SH-SY5Y (cell line): Measurements from ENCODE around the gene FASTKD3.

Experiments used
- GATA2 ChIP-seq: IDR thresholded peaks from 2 replicates; pipeline ENCODE4 v1.6.1; 2011; ENCODE audit warnings: mild to moderate bottlenecking, low read depth, low read length
- GATA3 ChIP-seq: IDR thresholded peaks from 2 replicates; pipeline ENCODE4 v1.6.1; 2011; ENCODE audit warnings: low read depth, mild to moderate bottlenecking, low read length, moderate library complexity

Gene FASTKD3

GRCh38 chr5:7866196-7866595, 2.6 kb downstream of the FASTKD3 start:
- no peak for TF ChIP-seq GATA2

GRCh38 chr5:7857926-7858632, 10.8 kb downstream of the FASTKD3 start:
- TF ChIP-seq GATA2 (peak; percentile 66), GATA3 (no peak)

- no peak for TF ChIP-seq GATA2
Measured at GRCh38 chr5:7857361-7857760, 11.5 kb downstream of the FASTKD3 start.

- no peak for TF ChIP-seq GATA2
- no peak for TF ChIP-seq GATA3
Measured at GRCh38 chr5:7856855-7857254, 12.0 kb downstream of the FASTKD3 start.

GRCh38 chr5:7855611-7856010, 13.2 kb downstream of the FASTKD3 start:
- TF ChIP-seq GATA2 = no peak
- TF ChIP-seq GATA3 = no peak

GRCh38 chr5:7852988-7853387, 15.8 kb downstream of the FASTKD3 start:
- TF ChIP-seq GATA3 (no peak), GATA2 (no peak)

GRCh38 chr5:7852542-7852941, 16.3 kb downstream of the FASTKD3 start:
- TF ChIP-seq GATA2 = no peak
- no peak for TF ChIP-seq GATA3

GRCh38 chr5:7851617-7852289, 17.1 kb downstream of the FASTKD3 start:
- TF ChIP-seq GATA3 = no peak
- TF ChIP-seq GATA2 = no peak

GRCh38 chr5:7851240-7851592, 17.6 kb downstream of the FASTKD3 start:
- TF ChIP-seq GATA2 = no peak
- no peak for TF ChIP-seq GATA3

- TF ChIP-seq GATA3 (no peak), GATA2 (no peak)
Measured at GRCh38 chr5:7850395-7851239, 18.2 kb downstream of the FASTKD3 start, which contains the start of gene CFAP90. TSS of gene CFAP90 (minus strand) at chr5:7851133. CDS start at chr5:7851021, 112 bp downstream.

- TF ChIP-seq GATA2 (no peak), GATA3 (no peak)
Measured at GRCh38 chr5:7849681-7850394, 19.0 kb downstream of the FASTKD3 start.

GRCh38 chr5:7848296-7848695, 20.5 kb downstream of the FASTKD3 start:
- TF ChIP-seq GATA3 (no peak), GATA2 (no peak)

GRCh38 chr5:7846327-7846726, 22.5 kb downstream of the FASTKD3 start:
- TF ChIP-seq GATA2 = no peak

GRCh38 chr5:7845557-7845956, 23.3 kb downstream of the FASTKD3 start:
- TF ChIP-seq GATA2 (no peak), GATA3 (no peak)
